ENCODE results near the gene ABCB1. TPM values are rescaled to one million over a fixed set of nuclear protein-coding genes. Genes with fewer than 3 reads are reported as not detected.
"Not testable (repeated sequence)": the region's sequence is repeated elsewhere in the genome, so short reads cannot be mapped to it uniquely, and the experiment has no call there.

ABCB1 gene
- polyA plus RNA-seq, 1 experiment: 2.9 TPM

DNA sequence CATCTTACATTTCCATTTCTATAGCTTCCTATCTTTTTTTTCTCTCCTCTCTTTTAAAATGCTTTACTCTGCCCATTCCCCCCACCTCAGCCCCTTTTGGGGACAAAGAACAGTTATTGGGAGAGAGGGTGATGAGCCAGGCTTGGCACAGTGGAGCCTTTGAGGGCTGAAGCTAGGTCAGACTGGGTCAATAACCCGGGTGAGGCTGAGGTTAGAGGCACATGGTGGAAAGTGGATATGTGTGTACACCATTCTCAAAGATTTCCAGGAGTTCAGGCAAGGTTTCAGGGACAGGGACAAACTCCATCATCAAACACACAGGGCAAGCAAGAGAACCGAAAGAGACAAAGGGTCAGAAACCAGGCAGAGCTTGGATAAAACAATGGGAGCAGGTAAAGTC lies 136.7 kb downstream of the ABCB1 start:
- POLR2A ChIA-PET: no interaction called here
- Histone ChIP-seq H3K27ac (ENCODE audit: low read depth, low read length) (no peak overlapping the region), H3K9me3 (ENCODE audit: control insufficient read depth, insufficient read depth, low read length) (no peaks in the 10 kb centered on the region), H3K27me3 (ENCODE audit: control insufficient read depth, insufficient read depth, low read length) (no peaks in the 10 kb centered on the region), H3K4me3 (ENCODE audit: low read depth, low read length) (no peak overlapping the region)
- CTCF ChIA-PET: interaction anchor here (0.6 kb wide), 1 partner anchor 173 kb away, joined by 3 read pairs; no protein-coding TSS in a partner anchor
- no peak for DNase-seq (ENCODE audit: low read depth, low spot score)
- TF ChIP-seq, protein P1, sequence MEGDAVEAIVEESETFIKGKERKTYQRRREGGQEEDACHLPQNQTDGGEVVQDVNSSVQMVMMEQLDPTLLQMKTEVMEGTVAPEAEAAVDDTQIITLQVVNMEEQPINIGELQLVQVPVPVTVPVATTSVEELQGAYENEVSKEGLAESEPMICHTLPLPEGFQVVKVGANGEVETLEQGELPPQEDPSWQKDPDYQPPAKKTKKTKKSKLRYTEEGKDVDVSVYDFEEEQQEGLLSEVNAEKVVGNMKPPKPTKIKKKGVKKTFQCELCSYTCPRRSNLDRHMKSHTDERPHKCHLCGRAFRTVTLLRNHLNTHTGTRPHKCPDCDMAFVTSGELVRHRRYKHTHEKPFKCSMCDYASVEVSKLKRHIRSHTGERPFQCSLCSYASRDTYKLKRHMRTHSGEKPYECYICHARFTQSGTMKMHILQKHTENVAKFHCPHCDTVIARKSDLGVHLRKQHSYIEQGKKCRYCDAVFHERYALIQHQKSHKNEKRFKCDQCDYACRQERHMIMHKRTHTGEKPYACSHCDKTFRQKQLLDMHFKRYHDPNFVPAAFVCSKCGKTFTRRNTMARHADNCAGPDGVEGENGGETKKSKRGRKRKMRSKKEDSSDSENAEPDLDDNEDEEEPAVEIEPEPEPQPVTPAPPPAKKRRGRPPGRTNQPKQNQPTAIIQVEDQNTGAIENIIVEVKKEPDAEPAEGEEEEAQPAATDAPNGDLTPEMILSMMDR (IDR thresholded peaks at IDR 0.05; ENCODE audit: low read depth, low read length): no peak

DNA sequence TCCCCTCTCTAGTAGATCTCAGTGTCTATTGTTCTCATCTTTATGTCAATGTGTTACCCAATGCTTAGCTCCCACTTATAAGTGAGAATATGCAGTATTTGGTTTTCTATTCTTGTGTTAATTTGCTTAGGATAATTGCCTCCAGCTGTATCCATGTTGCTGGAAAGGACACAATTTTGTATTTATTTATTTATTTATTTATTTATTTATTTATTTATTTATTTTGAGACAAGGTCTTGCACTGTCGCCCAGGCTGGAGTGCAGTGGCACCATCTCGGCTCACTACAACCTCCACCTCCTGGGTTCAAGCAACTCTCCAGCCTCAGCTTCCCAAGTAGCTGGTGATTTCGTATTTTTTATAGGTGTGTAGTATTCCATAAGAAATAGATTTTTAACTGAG lies 140.2 kb downstream of the ABCB1 start:
- DNase-seq (ENCODE audit: low read depth, low spot score); H3K4me3 ChIP-seq (ENCODE audit: low read depth, low read length); CTCF ChIA-PET; H3K9me3 ChIP-seq (ENCODE audit: control insufficient read depth, insufficient read depth, low read length); POLR2A ChIA-PET; H3K27ac ChIP-seq (ENCODE audit: low read depth, low read length); H3K27me3 ChIP-seq (ENCODE audit: control insufficient read depth, insufficient read depth, low read length): not testable (repeated sequence)

DNA sequence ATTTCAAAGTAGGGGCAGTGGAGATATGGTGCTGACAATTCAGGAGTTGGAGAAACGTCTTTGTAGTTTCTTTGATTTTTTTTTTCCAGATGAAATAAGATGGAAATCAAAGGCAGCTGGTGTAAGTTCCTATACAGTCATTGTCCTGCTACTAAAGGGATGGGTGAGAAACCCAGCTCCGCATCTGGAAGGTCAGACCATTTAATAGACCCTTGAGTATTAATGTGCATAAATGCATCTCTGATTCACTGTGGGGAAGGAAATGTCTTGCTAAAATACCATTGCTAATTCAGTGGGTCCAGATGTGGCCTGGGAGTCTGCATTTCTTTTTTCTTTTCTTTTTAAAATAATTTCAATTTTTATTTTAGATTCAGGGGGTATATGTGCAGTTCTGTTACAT lies 140.7 kb downstream of the ABCB1 start:
- no peak for DNase-seq (ENCODE audit: low read depth, low spot score)
- ChIA-PET POLR2A (no interaction called here), CTCF (no interaction called here)
- Histone ChIP-seq H3K27ac (ENCODE audit: low read depth, low read length) (no peak overlapping the region), H3K9me3 (ENCODE audit: control insufficient read depth, insufficient read depth, low read length) (no peaks in the 10 kb centered on the region), H3K4me3 (ENCODE audit: low read depth, low read length) (no peak overlapping the region), H3K27me3 (ENCODE audit: control insufficient read depth, insufficient read depth, low read length) (no peaks in the 10 kb centered on the region)
- TF ChIP-seq, protein P1 (IDR thresholded peaks at IDR 0.05; ENCODE audit: low read depth, low read length): no peak

DNA sequence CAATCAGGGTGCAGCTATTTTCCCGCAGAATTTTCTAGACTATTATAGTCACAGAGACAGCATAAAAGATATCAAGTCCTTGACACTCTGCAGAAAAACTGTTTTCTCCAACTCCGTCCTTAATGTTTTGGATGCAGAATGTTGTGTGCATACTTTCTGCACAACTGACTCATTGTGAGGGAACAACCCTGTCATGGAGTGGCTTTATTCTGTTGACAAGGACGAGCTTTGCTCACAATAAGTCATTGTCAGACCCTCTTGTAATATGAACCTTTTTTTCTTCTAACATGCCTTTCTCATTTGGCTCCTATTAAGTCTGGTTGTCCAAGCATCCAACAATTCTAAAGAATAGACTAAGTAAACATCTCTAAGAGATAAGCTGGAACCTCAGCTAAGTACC lies 142.5 kb downstream of the ABCB1 start:
- TF ChIP-seq, protein P1 (IDR thresholded peaks at IDR 0.05; ENCODE audit: low read depth, low read length): no peak
- ChIA-PET POLR2A (no interaction called here), CTCF (no interaction called here)
- DNase-seq (ENCODE audit: low read depth, low spot score): no peak
- Histone ChIP-seq H3K9me3 (ENCODE audit: control insufficient read depth, insufficient read depth, low read length) (no peaks in the 10 kb centered on the region), H3K27ac (ENCODE audit: low read depth, low read length) (no peak overlapping the region), H3K4me3 (ENCODE audit: low read depth, low read length) (no peak overlapping the region), H3K27me3 (ENCODE audit: control insufficient read depth, insufficient read depth, low read length) (no peaks in the 10 kb centered on the region)

DNA sequence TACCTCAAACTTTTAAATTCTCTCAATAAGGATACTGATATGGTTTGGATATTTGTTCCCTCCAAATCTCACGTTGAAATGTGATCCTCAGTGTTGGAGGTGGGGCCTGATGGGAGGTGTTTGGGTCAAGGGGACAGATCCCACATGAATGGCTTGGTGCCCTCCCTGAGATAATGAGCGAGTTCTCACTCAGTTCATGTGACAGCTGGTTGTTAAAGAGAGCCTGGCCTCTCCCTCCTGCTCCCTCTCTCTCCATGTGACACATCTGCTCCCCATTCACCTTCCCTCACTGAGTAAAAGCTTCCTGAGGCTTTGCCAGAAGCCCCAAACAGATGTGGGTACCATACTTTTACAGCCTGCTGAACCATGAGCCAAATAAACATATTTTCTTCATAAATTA lies 144.4 kb downstream of the ABCB1 start:
- H3K9me3 ChIP-seq (ENCODE audit: control insufficient read depth, insufficient read depth, low read length): no peaks in the 10 kb centered on the region
- H3K27me3 ChIP-seq (ENCODE audit: control insufficient read depth, insufficient read depth, low read length): no peaks in the 10 kb centered on the region
- DNase-seq (ENCODE audit: low read depth, low spot score): no peak
- ChIA-PET CTCF (no interaction called here), POLR2A (no interaction called here)
- TF ChIP-seq, protein P1 (IDR thresholded peaks at IDR 0.05; ENCODE audit: low read depth, low read length): no peak
- H3K4me3 ChIP-seq (ENCODE audit: low read depth, low read length): no peak overlapping the region
- H3K27ac ChIP-seq (ENCODE audit: low read depth, low read length): no peak overlapping the region

Other genes with a start within 250 kb of the ABCB1 start
- 0.02 and 0.05 TPM in 2 replicates for gene ABCB4, start 125.2 kb downstream of the ABCB1 start, polyA plus RNA-seq (2011; rRNA removed)
- gene RUNDC3B, start 27.5 kb upstream of the ABCB1 start, polyA plus RNA-seq (2011; rRNA removed): 0.12 and 0.26 TPM in 2 replicates